ENCODE data around the gene STIM2. TPM values are rescaled to one million over a fixed set of nuclear protein-coding genes. Genes with fewer than 3 reads are reported as not detected.
A peak's percentile ranks its signal among the peaks of the same experiment; 100 is the strongest.

The STIM2 gene
- total and polyA plus RNA-seq, 2 donors (not counting 1 experiment from before 2014, with no cell fraction given), result 48.6 to 96.0 TPM

DNA sequence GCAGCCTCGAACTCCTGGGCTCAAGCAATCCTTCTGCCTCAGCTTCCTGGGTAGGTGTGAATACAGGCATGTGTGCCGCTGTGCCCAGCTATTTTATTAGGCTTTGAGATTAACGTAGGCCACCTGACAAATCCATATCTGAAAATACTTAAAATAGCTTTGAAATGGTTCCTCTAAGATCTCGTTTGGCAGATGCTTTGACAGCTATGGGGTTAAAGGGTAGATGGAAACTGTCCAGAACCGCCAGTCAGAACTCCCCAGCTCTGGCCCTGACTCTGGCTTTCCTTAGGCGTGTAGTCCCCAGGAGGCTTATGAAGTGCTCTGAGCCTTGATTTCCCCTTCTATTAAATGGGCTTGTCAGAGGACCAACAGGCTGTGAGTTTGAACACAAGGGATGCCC, 32.8 kb upstream of the STIM2 start:
- POLR2A ChIA-PET, result interaction anchor here (0.7 to 1.1 kb wide), 2 partner anchors 30 to 32 kb away, joined by 3 read pairs; partner anchors contain the start of gene STIM2
- DNase-seq, result no peak
- Histone ChIP-seq H3K27ac (ENCODE audit: low read length in 2 of 2) (no peak overlapping the region), H2AFZ (ENCODE audit: insufficient read depth, low read depth, low read length, poor library complexity, severe bottlenecking) (no peak overlapping the region), H3K9ac (ENCODE audit: low read length) (no peak overlapping the region), H3K9me3 (ENCODE audit: control extremely low read depth in 1 of 3, control insufficient read depth in 2 of 3, insufficient read depth in 1 of 3, low read length in 2 of 3) (peaks cover 0 to 19% (median 8%) of the 10 kb centered on the region in 3 donors), H3K4me1 (ENCODE audit: control insufficient read depth in 2 of 2, insufficient read depth in 2 of 2, low read length in 2 of 2) (peaks cover 74 to 77% of the 10 kb centered on the region in 2 donors), H3K79me2 (ENCODE audit: control insufficient read depth, insufficient read depth, low read length) (peaks cover 4% of the 10 kb centered on the region), H3K4me2 (replicated peaks; ENCODE audit: low read depth, low read length, poor library complexity, severe bottlenecking) (peak overlapping the region; percentile 80), H3K4me3 (ENCODE audit: control extremely low read depth in 1 of 5, extremely low read depth in 1 of 5, insufficient read depth in 1 of 5, low read depth in 2 of 5, low read length in 4 of 5) (no peak overlapping the region), H3K36me3 (replicated peaks in 1 of 2; ENCODE audit: control extremely low read depth in 1 of 2, control insufficient read depth in 1 of 2, extremely low read depth in 1 of 2, insufficient read depth in 2 of 2, low read length in 1 of 2) (no peaks in the 10 kb centered on the region), H4K20me1 (ENCODE audit: control insufficient read depth, insufficient read depth, low read length, poor library complexity, severe bottlenecking) (no peaks in the 10 kb centered on the region), H3K27me3 (replicated peaks in 1 of 4; ENCODE audit: control extremely low read depth in 1 of 4, control insufficient read depth in 3 of 4, insufficient read depth in 4 of 4, low read length in 3 of 4) (peaks cover 0 to 23% (median 9%) of the 10 kb centered on the region in 4 experiments)
- WGBS (ENCODE audit: insufficient coverage), result 100% methylated on average over 1 of the region's 6 CpGs
- no peak for ATAC-seq (ENCODE audit: low read depth)
- peaks cover 4% of the 10 kb centered on the region for H3K27me3 Mint-ChIP-seq
- H3K4me3 Mint-ChIP-seq, result no peak overlapping the region
- intact Hi-C loops (cut with micrococcal nuclease), result loop anchor here (1.0 to 2.0 kb wide), 4 partner anchors 15 to 244 kb away; no protein-coding TSS in a partner anchor
- peaks cover 77% of the 10 kb centered on the region for H3K4me1 Mint-ChIP-seq
- no peak for TF ChIP-seq CTCF (IDR thresholded peaks at IDR 0.05)
- no peak for TF ChIP-seq EZH2 (IDR thresholded peaks at IDR 0.05; ENCODE audit: borderline replicate concordance, insufficient read depth, low read depth, low read length, poor library complexity, severe bottlenecking)
- H3K9me3 Mint-ChIP-seq (ENCODE audit: insufficient read depth), result peaks cover 2% of the 10 kb centered on the region
- CTCF ChIA-PET, result interaction anchor here (1.6 to 2.7 kb wide), 3 partner anchors 166 to 182 kb away, joined by 5 to 7 read pairs (median 7); no protein-coding TSS in a partner anchor
- H3K27ac Mint-ChIP-seq, result peak overlapping the region; percentile 15

DNA sequence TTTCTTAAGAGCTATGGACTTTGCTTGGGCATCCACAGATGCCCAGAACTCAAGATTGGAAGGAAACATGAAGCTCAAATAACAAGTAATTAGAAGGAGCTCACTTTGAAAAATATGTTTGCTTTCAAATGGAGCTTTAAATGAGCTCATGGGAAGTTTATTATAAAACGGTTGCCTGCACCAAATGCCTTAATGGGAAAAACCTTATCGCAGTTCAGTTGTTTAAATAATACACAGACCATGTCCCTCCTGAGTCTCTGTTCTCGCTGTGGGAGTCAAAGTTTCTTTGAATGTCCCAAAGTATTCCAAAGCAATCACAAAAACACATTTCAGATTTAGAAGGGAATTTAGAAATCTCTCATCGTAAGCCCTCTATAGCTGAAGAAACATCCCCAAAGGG, 31.6 kb upstream of the STIM2 start:
- Mint-ChIP-seq H3K27ac (no peak overlapping the region), H3K27me3 (no peaks in the 10 kb centered on the region), H3K4me1 (peaks cover 67% of the 10 kb centered on the region), H3K4me3 (no peak overlapping the region), H3K9me3 (ENCODE audit: insufficient read depth) (no peaks in the 10 kb centered on the region)
- TF ChIP-seq EZH2 (IDR thresholded peaks at IDR 0.05; ENCODE audit: borderline replicate concordance, insufficient read depth, low read depth, low read length, poor library complexity, severe bottlenecking) (no peak), CTCF (IDR thresholded peaks at IDR 0.05) (no peak)
- Histone ChIP-seq H2AFZ (ENCODE audit: insufficient read depth, low read depth, low read length, poor library complexity, severe bottlenecking) (no peak overlapping the region), H3K27me3 (replicated peaks in 1 of 4; ENCODE audit: control extremely low read depth in 1 of 4, control insufficient read depth in 3 of 4, insufficient read depth in 4 of 4, low read length in 3 of 4) (peaks cover 0 to 14% (median 4%) of the 10 kb centered on the region in 4 experiments), H3K4me2 (replicated peaks; ENCODE audit: low read depth, low read length, poor library complexity, severe bottlenecking) (no peak overlapping the region), H3K79me2 (ENCODE audit: control insufficient read depth, insufficient read depth, low read length) (no peaks in the 10 kb centered on the region), H3K9ac (ENCODE audit: low read length) (no peak overlapping the region), H4K20me1 (ENCODE audit: control insufficient read depth, insufficient read depth, low read length, poor library complexity, severe bottlenecking) (no peaks in the 10 kb centered on the region), H3K4me3 (ENCODE audit: control extremely low read depth in 1 of 5, extremely low read depth in 1 of 5, insufficient read depth in 1 of 5, low read depth in 2 of 5, low read length in 4 of 5) (no peak overlapping the region), H3K27ac (ENCODE audit: low read length in 2 of 2) (no peak overlapping the region), H3K4me1 (ENCODE audit: control insufficient read depth in 2 of 2, insufficient read depth in 2 of 2, low read length in 2 of 2) (peaks cover 62 to 64% of the 10 kb centered on the region in 2 donors), H3K9me3 (ENCODE audit: control extremely low read depth in 1 of 3, control insufficient read depth in 2 of 3, insufficient read depth in 1 of 3, low read length in 2 of 3) (peaks cover 0 to 7% (median 0%) of the 10 kb centered on the region in 3 donors), H3K36me3 (replicated peaks in 1 of 2; ENCODE audit: control extremely low read depth in 1 of 2, control insufficient read depth in 1 of 2, extremely low read depth in 1 of 2, insufficient read depth in 2 of 2, low read length in 1 of 2) (no peaks in the 10 kb centered on the region)
- ATAC-seq (ENCODE audit: low read depth), result no peak
- DNase-seq, result no peak
- CTCF ChIA-PET, result interaction anchor here (0.6 to 2.7 kb wide), 5 partner anchors 30 to 245 kb away, joined by 3 to 7 read pairs (median 3); no protein-coding TSS in a partner anchor
- POLR2A ChIA-PET, result no interaction called here
- no CpG with 5 or more reads among the region's 4 CpGs for WGBS (ENCODE audit: insufficient coverage)
- intact Hi-C loops (cut with micrococcal nuclease), result loop anchor here (2.0 kb wide), 1 partner anchor 14 kb away; no protein-coding TSS in a partner anchor

All from B cell (primary cell).